BE2C (cell line): ENCODE results near the gene PDZD4.

ENCODE experiments used
- DNase-seq: peaks from one replicate; pipeline ENCODE4 v3.0.0-alpha.2; 2020
- H3K27me3 ChIP-seq: fragments of 250-450 bp; sonication (Bioruptor Pico); 2 replicates; pipeline ENCODE4 v1.5.1; 2020; ENCODE audit warnings: mild to moderate bottlenecking
- H3K36me3 ChIP-seq: fragments of 250-450 bp; sonication (Bioruptor Pico); 2 replicates; pipeline ENCODE4 v1.5.1; 2020; ENCODE audit warnings: mild to moderate bottlenecking
- H3K4me1 ChIP-seq: fragments of 250-450 bp; sonication (Bioruptor Pico); 2 replicates; pipeline ENCODE4 v1.5.1; 2020
- H3K4me3 ChIP-seq: 2 replicates; pipeline ENCODE4 v1.5.1; 2011; ENCODE audit warnings: low read depth, low read length
- H3K9me3 ChIP-seq: fragments of 250-450 bp; sonication (Bioruptor Pico); 2 replicates; pipeline ENCODE4 v1.5.1; 2020
- TF ChIP-seq, protein P1 (sequence below): IDR thresholded peaks from 2 replicates; pipeline ENCODE4 v1.5.1; 2012; ENCODE audit warnings: mild to moderate bottlenecking, low read depth, low read length

PDZD4 gene

DNA sequence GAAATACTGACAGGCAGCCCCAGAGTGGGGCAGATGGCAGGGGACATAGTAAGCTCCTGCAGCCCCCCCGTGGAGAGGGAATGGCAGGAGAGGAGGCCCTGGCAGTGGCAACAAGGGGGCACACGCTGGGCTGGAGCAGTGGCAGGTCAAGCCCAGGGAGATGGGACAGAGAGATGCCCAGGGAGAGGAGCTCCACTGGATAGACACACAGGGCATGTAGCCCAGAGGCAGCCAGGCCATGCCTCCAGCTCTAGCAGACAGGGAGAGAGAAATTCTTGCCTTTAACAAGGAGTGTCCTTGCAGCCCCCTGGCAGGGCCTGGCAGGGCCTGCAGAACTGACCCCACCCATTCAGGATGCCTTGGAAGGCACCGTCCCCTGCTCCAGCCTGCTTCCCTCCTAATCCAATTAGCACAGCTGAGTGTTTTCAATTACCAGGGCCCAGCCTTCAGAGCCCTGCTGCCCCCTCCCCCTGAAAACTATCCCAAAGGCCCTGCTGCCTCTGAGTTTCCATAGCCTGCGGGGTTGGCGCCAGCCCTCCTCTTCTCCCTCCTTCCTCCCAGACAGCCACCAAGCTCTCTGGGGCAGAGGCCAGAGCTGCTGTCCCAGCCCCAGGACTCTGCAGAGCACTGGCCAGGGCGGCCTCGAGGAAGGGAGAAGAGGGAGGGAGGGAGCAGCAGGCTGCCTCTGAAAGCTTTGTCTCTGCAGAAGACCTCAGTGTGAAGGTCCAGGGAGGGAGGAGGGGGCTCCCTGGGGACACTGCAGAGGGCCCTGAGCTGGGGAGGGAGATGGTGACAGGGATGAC, 43.1 kb upstream of the PDZD4 start:
- DNase-seq, result peak; percentile 93
- peaks cover 33% of the 10 kb centered on the region for H3K4me1 ChIP-seq
- H3K9me3 ChIP-seq, result no peaks in the 10 kb centered on the region
- H3K4me3 ChIP-seq, result peak overlapping the region; percentile 84
- peaks cover 42% of the 10 kb centered on the region for H3K36me3 ChIP-seq
- TF ChIP-seq, protein P1, sequence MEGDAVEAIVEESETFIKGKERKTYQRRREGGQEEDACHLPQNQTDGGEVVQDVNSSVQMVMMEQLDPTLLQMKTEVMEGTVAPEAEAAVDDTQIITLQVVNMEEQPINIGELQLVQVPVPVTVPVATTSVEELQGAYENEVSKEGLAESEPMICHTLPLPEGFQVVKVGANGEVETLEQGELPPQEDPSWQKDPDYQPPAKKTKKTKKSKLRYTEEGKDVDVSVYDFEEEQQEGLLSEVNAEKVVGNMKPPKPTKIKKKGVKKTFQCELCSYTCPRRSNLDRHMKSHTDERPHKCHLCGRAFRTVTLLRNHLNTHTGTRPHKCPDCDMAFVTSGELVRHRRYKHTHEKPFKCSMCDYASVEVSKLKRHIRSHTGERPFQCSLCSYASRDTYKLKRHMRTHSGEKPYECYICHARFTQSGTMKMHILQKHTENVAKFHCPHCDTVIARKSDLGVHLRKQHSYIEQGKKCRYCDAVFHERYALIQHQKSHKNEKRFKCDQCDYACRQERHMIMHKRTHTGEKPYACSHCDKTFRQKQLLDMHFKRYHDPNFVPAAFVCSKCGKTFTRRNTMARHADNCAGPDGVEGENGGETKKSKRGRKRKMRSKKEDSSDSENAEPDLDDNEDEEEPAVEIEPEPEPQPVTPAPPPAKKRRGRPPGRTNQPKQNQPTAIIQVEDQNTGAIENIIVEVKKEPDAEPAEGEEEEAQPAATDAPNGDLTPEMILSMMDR, result no peak
- H3K27me3 ChIP-seq, result no peaks in the 10 kb centered on the region

DNA sequence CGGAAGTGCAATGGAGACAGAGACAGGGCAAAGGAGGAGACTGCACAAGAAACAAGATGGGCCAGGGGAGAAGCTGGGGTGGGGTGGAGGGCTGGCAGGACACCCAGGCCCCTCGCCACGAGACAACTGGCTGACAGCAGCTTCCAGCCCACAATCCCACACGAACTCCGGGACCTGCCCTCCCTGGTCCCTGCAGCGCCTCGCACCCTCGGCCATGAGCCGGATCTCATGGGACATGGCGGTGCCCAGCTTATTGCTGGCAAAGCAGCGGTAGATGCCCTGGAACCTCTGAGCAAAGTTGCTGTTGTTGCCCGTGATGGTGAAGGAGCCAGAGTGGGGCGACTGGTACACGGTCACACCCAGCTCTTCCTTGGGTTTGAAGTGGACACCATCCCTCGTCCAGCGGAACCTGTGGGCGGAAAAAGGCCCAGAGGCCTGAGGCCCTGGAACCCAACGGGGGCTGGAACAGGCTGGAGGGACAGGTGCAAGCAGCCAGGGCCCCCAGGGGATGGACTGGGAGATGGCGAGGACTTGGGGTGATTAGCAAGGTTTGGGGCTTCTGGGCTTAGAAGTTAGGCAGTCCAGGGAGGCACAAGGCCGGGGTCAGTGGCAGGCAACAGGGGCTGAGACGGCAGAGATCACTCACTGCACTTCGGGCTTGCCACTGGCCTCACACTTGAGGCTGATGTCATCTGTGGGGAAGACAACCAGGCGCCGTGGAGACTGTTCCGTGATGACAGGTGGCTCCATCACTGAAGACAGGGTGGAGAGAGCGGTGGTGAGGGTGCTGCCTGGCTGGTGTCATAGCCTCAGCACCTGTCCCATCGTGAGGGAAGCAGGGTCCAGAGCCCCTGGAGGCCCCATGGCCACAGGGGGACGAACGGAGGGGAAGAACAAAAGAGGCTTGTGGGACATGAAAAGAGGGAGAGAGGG, 41.9 kb upstream of the PDZD4 start:
- peaks cover 55% of the 10 kb centered on the region for H3K36me3 ChIP-seq
- DNase-seq, result no peak

DNA sequence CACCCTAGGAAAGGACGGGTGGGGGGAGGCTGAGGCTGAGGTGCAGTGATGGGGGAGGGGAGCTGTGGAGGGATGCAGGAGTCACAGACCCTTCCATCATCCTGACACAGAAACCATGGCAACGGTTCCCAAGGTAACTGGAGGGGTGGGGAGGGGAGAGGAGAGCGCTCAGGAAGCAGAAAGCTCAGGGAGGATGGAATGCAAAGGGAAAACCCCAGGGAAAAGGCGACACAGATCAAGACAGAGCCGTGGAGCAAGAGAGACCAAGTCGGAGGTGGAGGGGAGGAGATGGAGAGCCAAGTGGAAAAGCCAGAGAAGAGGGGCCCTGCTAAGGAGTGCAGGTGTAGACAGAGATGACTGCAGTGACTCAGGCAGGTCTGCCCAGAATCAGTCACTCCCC, 41.1 kb upstream of the PDZD4 start:
- TF ChIP-seq, protein P1, result no peak
- Histone ChIP-seq H3K27me3 (no peaks in the 10 kb centered on the region), H3K9me3 (no peaks in the 10 kb centered on the region), H3K4me3 (no peak overlapping the region), H3K4me1 (peaks cover 22% of the 10 kb centered on the region), H3K36me3 (peaks cover 62% of the 10 kb centered on the region)
- DNase-seq, result no peak

More for the DNA sequence above, 41.9 kb upstream of the PDZD4 start:
- TF ChIP-seq, protein P1, result no peak
- Histone ChIP-seq H3K4me1 (peaks cover 23% of the 10 kb centered on the region), H3K27me3 (no peaks in the 10 kb centered on the region), H3K4me3 (peak overlapping the region; percentile 41; the same call in 1 of the 2 replicates), H3K9me3 (no peaks in the 10 kb centered on the region)

DNA sequence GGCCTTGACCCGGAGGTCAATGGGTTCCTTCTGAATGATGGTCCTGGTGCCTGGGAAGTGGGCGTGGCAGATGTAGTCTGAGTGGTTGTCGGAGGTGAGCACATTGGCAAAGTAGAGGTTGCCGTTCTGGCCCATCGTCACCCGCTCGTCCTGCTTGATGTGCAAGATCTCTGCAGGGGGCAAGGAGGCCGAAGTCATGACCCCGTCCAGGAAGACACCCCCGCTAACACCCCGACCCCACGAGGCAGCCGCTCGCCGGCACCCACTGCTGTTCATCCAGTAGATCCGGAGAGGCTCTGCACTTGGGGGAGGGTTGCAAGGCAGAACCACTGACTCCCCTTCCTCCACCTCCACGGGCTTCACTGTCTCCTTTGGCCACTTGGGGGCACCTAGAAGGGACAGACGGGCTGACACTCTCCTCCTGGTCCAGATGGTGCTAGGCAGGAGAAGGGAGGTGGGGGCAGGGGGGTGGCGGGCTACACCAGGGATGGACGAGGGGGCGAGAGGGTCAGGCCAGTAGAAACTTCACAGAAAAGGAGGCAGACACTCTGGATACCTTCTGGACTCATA, 40.5 kb upstream of the PDZD4 start:
- TF ChIP-seq, protein P1, result peak; percentile 22
- peaks cover 18% of the 10 kb centered on the region for H3K4me1 ChIP-seq
- no peaks in the 10 kb centered on the region for H3K27me3 ChIP-seq
- H3K9me3 ChIP-seq, result no peaks in the 10 kb centered on the region
- DNase-seq, result no peak
- H3K4me3 ChIP-seq, result no peak overlapping the region
- peaks cover 66% of the 10 kb centered on the region for H3K36me3 ChIP-seq

DNA sequence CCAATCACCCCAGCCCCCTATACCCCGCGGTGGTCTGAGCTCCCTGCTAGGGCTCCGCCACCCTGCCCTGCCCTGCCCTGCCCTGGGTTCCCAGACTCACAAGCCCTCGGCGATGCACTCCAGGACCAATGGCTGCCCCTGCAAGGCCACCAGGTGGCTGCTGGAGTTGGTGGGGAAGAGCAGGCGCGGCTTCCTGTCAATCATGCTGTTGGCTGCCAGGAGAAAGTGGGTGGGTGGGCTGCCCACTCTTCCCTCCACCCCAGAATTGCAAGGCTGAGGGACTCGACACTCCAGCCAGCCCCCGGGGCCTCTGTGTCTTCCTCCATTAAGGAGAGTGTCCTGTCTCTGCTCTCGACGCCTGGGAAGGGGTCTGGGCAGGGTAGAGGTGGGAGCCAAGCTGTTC, 39.9 kb upstream of the PDZD4 start:
- DNase-seq, result no peak
- Histone ChIP-seq H3K4me3 (no peak overlapping the region), H3K27me3 (no peaks in the 10 kb centered on the region), H3K4me1 (peaks cover 20% of the 10 kb centered on the region), H3K9me3 (no peaks in the 10 kb centered on the region), H3K36me3 (peaks cover 72% of the 10 kb centered on the region)
- TF ChIP-seq, protein P1, result no peak
